Activated T-cell treated with anti-CD3 and anti-CD28 coated beads, Interleukin-2, amount 50 U/mL, for 1 hour (primary cell): ENCODE measurements around the gene SPPL2C.

Experiments
- DNase-seq: peaks from one replicate; pipeline ENCODE4 v3.0.0-alpha.2; 2020

SPPL2C gene

DNA sequence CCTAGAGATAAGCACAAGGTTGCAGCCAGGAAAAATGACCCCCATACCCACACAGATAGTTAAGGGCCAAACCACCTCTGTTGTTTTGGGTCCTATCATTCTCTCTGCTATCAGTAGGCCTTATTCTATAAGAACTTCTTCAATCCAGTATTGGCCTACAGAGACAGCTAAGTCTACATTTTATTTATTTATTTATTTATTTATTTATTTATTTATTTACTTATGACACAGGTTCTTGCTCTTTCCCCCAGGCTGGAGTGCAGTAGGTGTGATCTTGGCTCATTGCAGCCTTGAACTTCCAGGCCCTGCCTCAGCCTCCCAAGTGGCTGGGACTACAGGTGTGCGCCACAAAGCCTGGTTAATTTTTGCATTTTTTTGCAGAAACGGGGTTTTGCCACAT is 42.2 kb downstream of the SPPL2C start:
- DNase-seq = no peak

GRCh38 chr17:45888392-45888791 is 43.7 kb downstream of the SPPL2C start:
- DNase-seq = no peak

DNA sequence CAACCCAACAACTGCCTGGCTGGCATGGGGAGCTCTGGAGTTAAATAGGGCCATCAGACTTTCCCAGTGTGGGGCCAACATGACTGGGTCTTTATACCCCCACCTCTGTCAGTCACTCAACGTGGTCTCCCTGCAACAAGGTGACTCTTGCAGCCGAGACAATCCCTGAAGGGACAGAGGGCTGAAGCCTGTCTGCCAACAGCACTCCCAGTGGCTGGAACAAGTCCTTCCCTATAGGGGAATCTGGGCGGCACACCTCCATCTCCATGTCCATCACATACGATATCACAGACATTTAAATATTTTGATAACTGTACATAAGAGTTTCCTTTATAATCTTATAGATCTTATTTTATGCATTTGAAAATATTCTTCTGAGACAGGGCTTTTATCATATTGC is 44.9 kb downstream of the SPPL2C start:
- no peak for DNase-seq

DNA sequence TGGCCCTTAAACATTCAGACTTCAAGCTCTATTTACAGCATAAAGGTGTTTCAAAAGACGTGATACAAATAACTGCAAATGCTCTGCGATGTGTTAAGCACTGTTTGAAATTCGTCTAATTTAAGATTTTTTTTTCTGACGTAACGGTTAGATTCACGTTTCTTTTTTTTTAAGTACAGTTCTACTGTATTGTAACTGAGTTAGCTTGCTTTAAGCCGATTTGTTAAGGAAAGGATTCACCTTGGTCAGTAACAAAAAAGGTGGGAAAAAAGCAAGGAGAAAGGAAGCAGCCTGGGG is 49.0 kb downstream of the SPPL2C start:
- DNase-seq = no peak

DNA sequence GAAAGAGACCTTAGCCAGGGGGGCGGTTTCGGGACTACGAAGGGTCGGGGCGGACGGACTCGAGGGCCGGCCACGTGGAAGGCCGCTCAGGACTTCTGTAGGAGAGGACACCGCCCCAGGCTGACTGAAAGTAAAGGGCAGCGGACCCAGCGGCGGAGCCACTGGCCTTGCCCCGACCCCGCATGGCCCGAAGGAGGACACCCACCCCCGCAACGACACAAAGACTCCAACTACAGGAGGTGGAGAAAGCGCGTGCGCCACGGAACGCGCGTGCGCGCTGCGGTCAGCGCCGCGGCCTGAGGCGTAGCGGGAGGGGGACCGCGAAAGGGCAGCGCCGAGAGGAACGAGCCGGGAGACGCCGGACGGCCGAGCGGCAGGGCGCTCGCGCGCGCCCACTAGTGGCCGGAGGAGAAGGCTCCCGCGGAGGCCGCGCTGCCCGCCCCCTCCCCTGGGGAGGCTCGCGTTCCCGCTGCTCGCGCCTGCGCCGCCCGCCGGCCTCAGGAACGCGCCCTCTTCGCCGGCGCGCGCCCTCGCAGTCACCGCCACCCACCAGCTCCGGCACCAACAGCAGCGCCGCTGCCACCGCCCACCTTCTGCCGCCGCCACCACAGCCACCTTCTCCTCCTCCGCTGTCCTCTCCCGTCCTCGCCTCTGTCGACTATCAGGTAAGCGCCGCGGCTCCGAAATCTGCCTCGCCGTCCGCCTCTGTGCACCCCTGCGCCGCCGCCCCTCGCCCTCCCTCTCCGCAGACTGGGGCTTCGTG is 49.5 kb downstream of the SPPL2C start, which contains the start of gene MAPT:
MAPT (plus strand) TSS at position 533 of the 763 bp plus-strand sequence. CDS start 67,784 bp downstream, outside the sequence.
- peak; percentile 86 for DNase-seq

GRCh38 chr17:45895304-45895968 is 50.8 kb downstream of the SPPL2C start:
- peak; percentile 48 for DNase-seq

- no peak for DNase-seq
Observed at GRCh38 chr17:45895969-45896785, 51.5 kb downstream of the SPPL2C start.
